CD14-positive monocyte (primary cell): ENCODE results near the gene DGCR2. TPM values are rescaled to one million over a fixed set of nuclear protein-coding genes. Genes with fewer than 3 reads are reported as not detected.
A peak's percentile ranks its signal among the peaks of the same experiment; 100 is the strongest.

Experiments used
- DNase-seq, 3 donors: peaks; one replicate each; pipeline ENCODE4 v3.0.0-alpha.2; 2011 to 2022
- H2AFZ ChIP-seq: 2 replicates; pipeline ENCODE4 v1.6.0; 2012; ENCODE audit warnings: mild to moderate bottlenecking, low read depth, low read length, inconsistent platforms; ENCODE audit not compliant: insufficient read depth, poor library complexity, severe bottlenecking
- H3K27ac ChIP-seq, 2 donors: 1 replicate in 1 of 2; 2 replicates in 1 of 2; pipeline ENCODE4 v1.5.1; 2012 to 2013; ENCODE audit warnings: low read length in 2 of 2, control low read depth in 1 of 2, inconsistent platforms in 1 of 2, low read depth in 1 of 2, mild to moderate bottlenecking in 1 of 2
- H3K27me3 ChIP-seq, 2 donors: one replicate each; pipeline versions ENCODE4 v1.6.0 to v1.6.1; 2011 to 2013; ENCODE audit warnings: low read length in 2 of 2; ENCODE audit not compliant: control insufficient read depth in 2 of 2, insufficient read depth in 2 of 2
- H3K36me3 ChIP-seq, 2 donors: replicated peaks in 1 of 2; 1 replicate in 1 of 2; 2 replicates in 1 of 2; pipeline versions ENCODE4 v1.5.1 to v1.6.1; 2012 to 2013; ENCODE audit warnings: low read length in 2 of 2, control low read depth in 1 of 2, inconsistent platforms in 1 of 2, mild to moderate bottlenecking in 1 of 2; ENCODE audit not compliant: insufficient read depth in 2 of 2, control insufficient read depth in 1 of 2
- H3K4me1 ChIP-seq, 2 donors: 1 replicate in 1 of 2; 2 replicates in 1 of 2; pipeline versions ENCODE4 v1.5.1 to v1.6.1; 2012 to 2013; ENCODE audit warnings: low read length in 2 of 2, control low read depth in 1 of 2, inconsistent platforms in 1 of 2, mild to moderate bottlenecking in 1 of 2, moderate library complexity in 1 of 2; ENCODE audit not compliant: insufficient read depth in 2 of 2, control insufficient read depth in 1 of 2
- H3K4me2 ChIP-seq: replicated peaks from 2 replicates; pipeline ENCODE3; 2012; ENCODE audit warnings: low read length, moderate library complexity, mild to moderate bottlenecking; ENCODE audit not compliant: poor library complexity, severe bottlenecking; ENCODE audit errors: extremely low read depth
- H3K4me3 ChIP-seq, 3 experiments: fragments of 200-600 bp in 1 of 3; sonication (generic) in 1 of 3; replicated peaks in 1 of 3; 1 replicate in 2 of 3; 2 replicates in 1 of 3; pipeline ENCODE4 v1.5.1; 2011 to 2013; ENCODE audit warnings: low read length in 3 of 3, mild to moderate bottlenecking in 3 of 3, control low read depth in 2 of 3, low read depth in 2 of 3, inconsistent platforms in 1 of 3, moderate library complexity in 1 of 3
- H3K79me2 ChIP-seq: 2 replicates; pipeline ENCODE4 v1.6.0; 2012; ENCODE audit warnings: mild to moderate bottlenecking, control low read depth, inconsistent platforms, low read length, moderate library complexity; ENCODE audit not compliant: insufficient read depth
- H3K9ac ChIP-seq: 2 replicates; pipeline ENCODE4 v1.6.0; 2017; ENCODE audit warnings: low read length, mild to moderate bottlenecking; ENCODE audit not compliant: insufficient read depth, poor library complexity, severe bottlenecking
- H3K9me3 ChIP-seq, 2 donors: replicated peaks in 1 of 2; 1 replicate in 1 of 2; 2 replicates in 1 of 2; pipeline versions ENCODE4 v1.5.1 to v1.6.1; 2012 to 2013; ENCODE audit warnings: low read length in 2 of 2, control low read depth in 1 of 2; ENCODE audit not compliant: control insufficient read depth in 1 of 2, insufficient read depth in 1 of 2
- H4K20me1 ChIP-seq: 2 replicates; pipeline ENCODE4 v1.6.0; 2012; ENCODE audit warnings: mild to moderate bottlenecking, low read length, control low read depth, moderate library complexity; ENCODE audit not compliant: insufficient read depth
- H3K27ac Mint-ChIP-seq, 7 donors: one replicate each; pipeline ENCODE4 v1.8.0; 2020; ENCODE audit warnings: mild to moderate bottlenecking in 7 of 7, mixed read lengths in 7 of 7, moderate library complexity in 6 of 7, inconsistent platforms in 2 of 7
- H3K27me3 Mint-ChIP-seq, 3 donors: one replicate each; pipeline ENCODE4 v1.8.0; 2021 to 2022; ENCODE audit warnings: low read depth in 3 of 3, mild to moderate bottlenecking in 3 of 3, mixed read lengths in 3 of 3, moderate library complexity in 3 of 3, inconsistent platforms in 1 of 3
- H3K36me3 Mint-ChIP-seq, 2 donors: one replicate each; pipeline ENCODE4 v1.8.0; 2020; ENCODE audit warnings: mixed read lengths in 2 of 2, inconsistent platforms in 1 of 2, mild to moderate bottlenecking in 1 of 2
- H3K4me1 Mint-ChIP-seq: one replicate; pipeline ENCODE4 v1.8.0; 2020; ENCODE audit warnings: mild to moderate bottlenecking, mixed read lengths
- H3K4me3 Mint-ChIP-seq, 2 donors: one replicate each; pipeline ENCODE4 v1.8.0; 2020; ENCODE audit warnings: mild to moderate bottlenecking in 2 of 2, mixed read lengths in 2 of 2, moderate library complexity in 1 of 2
- H3K9me3 Mint-ChIP-seq, 7 donors: one replicate each; pipeline ENCODE4 v1.8.0; 2020 to 2022; ENCODE audit warnings: mixed read lengths in 7 of 7, mild to moderate bottlenecking in 6 of 7, moderate library complexity in 6 of 7, inconsistent platforms in 2 of 7
- WGBS: methylation state at CpG from one replicate; pipeline ENCODE4 v1.1.5; 2013; ENCODE audit warnings: missing lambda C conversion rate; ENCODE audit not compliant: insufficient coverage; 5-methylcytosine and 5-hydroxymethylcytosine counted together
- intact Hi-C, 2 donors: fragments of 100-400 bp; cut with micrococcal nuclease; formaldehyde crosslinking; loops; one replicate each; pipeline versions ENCODE4 v1.15.0 to v1.15.1; 2023
- polyA plus RNA-seq, 3 donors: library from polyadenylated mRNA; depleted of rRNA in 1 of 3; unstranded in 2 of 3; stranded (reverse) in 1 of 3; fragments of 300-500 nt in 2 of 3; fragments of >200 nt in 1 of 3; fragmentation: Illumina TruSeq in 2 of 3; gene quantifications; 1 replicate in 2 of 3; 2 replicates in 1 of 3; pipeline ENCODE4 v1.2.3, GENCODE V29; 2012 to 2021
- TF ChIP-seq, protein P1 (sequence below): fragments of 200-600 bp; IDR thresholded peaks from one replicate; pipeline ENCODE4 v1.8.0; 2022; ENCODE audit warnings: antibody characterized with exemption, mild to moderate bottlenecking

The DGCR2 gene
- polyA plus RNA-seq, 3 donors: 28.9 to 37.0 (median 36.2) TPM

DNA sequence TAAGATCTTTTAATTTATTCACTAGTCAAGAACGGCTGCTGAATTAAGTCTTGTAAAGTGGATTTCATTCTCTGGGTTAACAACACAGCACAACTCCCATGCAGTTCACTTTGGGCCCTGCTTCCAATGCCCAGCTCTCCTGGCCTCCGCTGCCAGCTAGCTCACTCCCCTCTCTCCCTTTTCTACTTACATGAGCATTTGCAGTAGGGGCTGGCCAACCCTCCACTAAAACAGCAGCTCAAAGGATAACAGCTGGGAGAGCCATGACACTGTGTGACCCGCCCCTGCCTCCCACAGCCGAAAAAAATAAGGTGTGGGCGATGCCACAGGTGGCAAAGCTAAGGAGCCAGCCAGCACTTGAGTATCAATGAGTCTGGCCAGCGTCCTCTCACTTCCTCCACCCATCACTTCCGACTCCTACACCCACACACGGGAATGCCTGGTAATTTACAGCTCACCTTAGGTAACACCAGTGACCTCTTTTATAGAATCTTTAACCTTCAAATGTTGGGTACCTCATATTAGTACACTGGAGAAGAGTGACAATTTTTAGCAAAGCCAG lies 56.8 kb downstream of the DGCR2 start:
- intact Hi-C loops: no loop called here
- Histone ChIP-seq H3K9ac (no peak overlapping the region), H3K27ac (no peak overlapping the region), H3K36me3 (peaks cover 95 to 100% of the 10 kb centered on the region in 2 donors), H3K27me3 (no peaks in the 10 kb centered on the region), H3K79me2 (peaks cover 31% of the 10 kb centered on the region), H3K4me1 (no peaks in the 10 kb centered on the region), H3K9me3 (no peaks in the 10 kb centered on the region), H3K4me2 (no peak overlapping the region), H4K20me1 (peaks cover 92% of the 10 kb centered on the region), H3K4me3 (no peak overlapping the region), H2AFZ (no peak overlapping the region)
- peaks cover 0 to 1% (median 0%) of the 10 kb centered on the region in 7 donors for H3K9me3 Mint-ChIP-seq
- H3K27ac Mint-ChIP-seq: peak overlapping the region in 2 of 7 donors; percentile 30 to 55
- 100% methylated on average over 5 of the region's 8 CpGs for WGBS
- no peak overlapping the region for H3K4me3 Mint-ChIP-seq
- DNase-seq: no peak
- H3K4me1 Mint-ChIP-seq: no peaks in the 10 kb centered on the region
- peaks cover 78 to 92% of the 10 kb centered on the region in 2 donors for H3K36me3 Mint-ChIP-seq
- peaks cover 0 to 3% (median 0%) of the 10 kb centered on the region in 3 donors for H3K27me3 Mint-ChIP-seq
- TF ChIP-seq, protein P1, sequence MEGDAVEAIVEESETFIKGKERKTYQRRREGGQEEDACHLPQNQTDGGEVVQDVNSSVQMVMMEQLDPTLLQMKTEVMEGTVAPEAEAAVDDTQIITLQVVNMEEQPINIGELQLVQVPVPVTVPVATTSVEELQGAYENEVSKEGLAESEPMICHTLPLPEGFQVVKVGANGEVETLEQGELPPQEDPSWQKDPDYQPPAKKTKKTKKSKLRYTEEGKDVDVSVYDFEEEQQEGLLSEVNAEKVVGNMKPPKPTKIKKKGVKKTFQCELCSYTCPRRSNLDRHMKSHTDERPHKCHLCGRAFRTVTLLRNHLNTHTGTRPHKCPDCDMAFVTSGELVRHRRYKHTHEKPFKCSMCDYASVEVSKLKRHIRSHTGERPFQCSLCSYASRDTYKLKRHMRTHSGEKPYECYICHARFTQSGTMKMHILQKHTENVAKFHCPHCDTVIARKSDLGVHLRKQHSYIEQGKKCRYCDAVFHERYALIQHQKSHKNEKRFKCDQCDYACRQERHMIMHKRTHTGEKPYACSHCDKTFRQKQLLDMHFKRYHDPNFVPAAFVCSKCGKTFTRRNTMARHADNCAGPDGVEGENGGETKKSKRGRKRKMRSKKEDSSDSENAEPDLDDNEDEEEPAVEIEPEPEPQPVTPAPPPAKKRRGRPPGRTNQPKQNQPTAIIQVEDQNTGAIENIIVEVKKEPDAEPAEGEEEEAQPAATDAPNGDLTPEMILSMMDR: no peak

DNA sequence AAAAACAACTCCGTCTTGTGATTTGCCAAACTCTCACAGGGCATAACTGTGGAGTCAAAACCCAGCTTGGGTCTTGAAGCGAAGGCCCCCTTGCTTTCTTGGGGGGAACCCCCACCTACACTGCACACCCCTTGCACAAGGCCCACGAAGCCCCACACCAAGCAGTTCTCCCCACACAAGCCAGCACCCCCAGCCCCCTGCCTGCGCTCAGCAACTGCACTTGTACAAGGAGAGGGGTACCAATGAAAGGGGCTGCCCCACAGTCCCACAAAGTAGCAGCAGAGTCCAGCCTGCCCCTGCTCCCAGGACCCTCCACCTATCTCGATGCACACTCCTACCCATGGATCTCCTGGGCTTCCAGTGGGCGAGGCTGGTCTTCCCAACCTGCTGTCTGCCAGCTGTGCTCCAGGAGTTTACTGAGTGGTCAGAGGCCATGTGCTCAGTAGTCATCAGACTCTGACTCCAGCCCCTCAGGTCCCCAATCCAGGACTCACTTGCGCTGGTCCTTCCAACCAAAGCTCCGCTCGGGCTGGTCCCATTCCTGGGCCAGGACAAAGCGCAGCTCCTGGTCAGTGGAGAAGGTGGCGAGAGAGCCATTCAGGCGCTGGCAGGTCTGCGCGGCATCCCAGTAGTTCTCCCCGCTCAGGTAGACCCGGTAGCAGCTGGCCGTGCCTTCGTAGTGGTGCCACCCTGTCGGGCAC lies 57.7 kb downstream of the DGCR2 start:
- intact Hi-C loops: no loop called here
- H3K27ac ChIP-seq: no peak overlapping the region
- peaks cover 22% of the 10 kb centered on the region for H3K79me2 ChIP-seq
- Mint-ChIP-seq H3K36me3 (peaks cover 79 to 93% of the 10 kb centered on the region in 2 donors), H3K27ac (peak overlapping the region in 1 of 7 donors; percentile 70), H3K9me3 (peaks cover 0 to 1% (median 0%) of the 10 kb centered on the region in 7 donors), H3K27me3 (peaks cover 0 to 3% (median 0%) of the 10 kb centered on the region in 3 donors), H3K4me3 (no peak overlapping the region), H3K4me1 (no peaks in the 10 kb centered on the region)
- H3K36me3 ChIP-seq: peaks cover 96 to 100% of the 10 kb centered on the region in 2 donors
- no peaks in the 10 kb centered on the region for H3K4me1 ChIP-seq
- H3K4me2 ChIP-seq: no peak overlapping the region
- no peaks in the 10 kb centered on the region for H3K27me3 ChIP-seq
- H4K20me1 ChIP-seq: peaks cover 91% of the 10 kb centered on the region
- TF ChIP-seq, protein P1: no peak
- H3K9me3 ChIP-seq: no peaks in the 10 kb centered on the region
- no peak overlapping the region for H3K9ac ChIP-seq
- H3K4me3 ChIP-seq: no peak overlapping the region
- no peak overlapping the region for H2AFZ ChIP-seq
- 97% methylated on average over 16 of the region's 19 CpGs for WGBS
- DNase-seq: no peak
